ENCODE data around the gene SPDEF. TPM values are rescaled to one million over a fixed set of nuclear protein-coding genes. Genes with fewer than 3 reads are reported as not detected.

The SPDEF gene
- polyA plus RNA-seq, 2 of the 4 experiments (the other 2 are of a cell fraction), result 4.3 to 5.4 TPM

DNA sequence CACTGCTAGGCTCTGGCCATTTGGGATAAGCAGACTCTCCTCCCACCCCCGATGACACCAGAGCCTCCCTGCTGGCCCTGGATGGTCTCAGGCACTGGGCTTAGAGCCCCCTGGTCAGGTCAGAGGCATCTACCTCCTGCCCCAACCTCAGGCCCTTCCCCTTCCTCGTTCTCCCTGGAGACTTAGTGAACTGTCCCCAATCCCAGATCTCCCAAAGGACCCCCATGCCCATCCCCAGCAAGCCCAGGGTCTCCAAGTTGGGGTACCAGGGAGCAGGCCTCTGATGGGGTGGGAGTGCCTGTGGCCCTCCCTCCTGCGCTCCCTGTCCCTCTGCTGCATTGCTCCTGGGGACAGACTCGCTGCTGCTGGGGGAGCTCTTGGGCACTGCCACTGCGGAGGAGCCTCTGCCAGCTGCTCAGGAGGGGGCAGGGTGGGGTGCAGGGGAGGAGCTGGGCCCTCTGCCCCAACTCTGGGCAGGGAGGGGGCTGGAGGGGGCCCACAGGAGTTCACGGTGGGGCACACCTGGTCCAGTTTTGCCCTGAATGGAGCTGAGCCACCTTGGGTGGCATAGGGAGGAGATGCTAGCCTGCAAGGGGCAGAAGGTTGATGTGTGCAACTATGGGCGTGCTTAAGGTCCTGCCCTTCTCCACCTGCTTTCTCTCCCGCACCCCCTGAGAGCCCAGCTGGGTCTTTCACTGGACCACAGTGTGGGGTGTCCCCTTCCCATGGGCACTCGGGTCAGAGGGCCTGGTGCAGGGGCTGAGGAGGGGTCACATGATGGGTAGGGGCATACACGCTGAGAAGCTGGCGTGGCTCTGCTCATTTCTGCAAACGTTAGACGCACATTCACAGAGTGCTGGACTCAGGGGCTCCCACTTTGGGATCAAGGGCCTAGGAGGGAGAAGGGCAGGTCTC, 40.4 kb downstream of the SPDEF start:
- no peak overlapping the region for H3K4me3 ChIP-seq
- H3K4me1 ChIP-seq, result no peaks in the 10 kb centered on the region
- H3K4me2 ChIP-seq, result no peak overlapping the region
- TF ChIP-seq ELK1 (IDR thresholded peaks at IDR 0.05; ENCODE audit: low read depth, low read length) (no peak), KDM1A (IDR thresholded peaks at IDR 0.05; ENCODE audit: low read depth) (no peak), NR3C1 (IDR thresholded peaks at IDR 0.05) (no peak), HEYL (CRISPR knock-in tag; IDR thresholded peaks at IDR 0.05) (no peak), RAD21 (conservative IDR thresholded peaks at IDR 0.05 in 1 of 2, IDR thresholded peaks at IDR 0.05 in 1 of 2) (no peak), MAFK (IDR thresholded peaks at IDR 0.05; ENCODE audit: partially characterized antibody) (no peak), E2F6 (IDR thresholded peaks at IDR 0.05; ENCODE audit: borderline replicate concordance, low read depth) (no peak), NPAS2 (CRISPR knock-in tag; IDR thresholded peaks at IDR 0.05; ENCODE audit: borderline replicate concordance) (no peak), CHD2 (IDR thresholded peaks at IDR 0.05; ENCODE audit: low read length, partially characterized antibody) (no peak)
- TF ChIP-seq, protein P1, sequence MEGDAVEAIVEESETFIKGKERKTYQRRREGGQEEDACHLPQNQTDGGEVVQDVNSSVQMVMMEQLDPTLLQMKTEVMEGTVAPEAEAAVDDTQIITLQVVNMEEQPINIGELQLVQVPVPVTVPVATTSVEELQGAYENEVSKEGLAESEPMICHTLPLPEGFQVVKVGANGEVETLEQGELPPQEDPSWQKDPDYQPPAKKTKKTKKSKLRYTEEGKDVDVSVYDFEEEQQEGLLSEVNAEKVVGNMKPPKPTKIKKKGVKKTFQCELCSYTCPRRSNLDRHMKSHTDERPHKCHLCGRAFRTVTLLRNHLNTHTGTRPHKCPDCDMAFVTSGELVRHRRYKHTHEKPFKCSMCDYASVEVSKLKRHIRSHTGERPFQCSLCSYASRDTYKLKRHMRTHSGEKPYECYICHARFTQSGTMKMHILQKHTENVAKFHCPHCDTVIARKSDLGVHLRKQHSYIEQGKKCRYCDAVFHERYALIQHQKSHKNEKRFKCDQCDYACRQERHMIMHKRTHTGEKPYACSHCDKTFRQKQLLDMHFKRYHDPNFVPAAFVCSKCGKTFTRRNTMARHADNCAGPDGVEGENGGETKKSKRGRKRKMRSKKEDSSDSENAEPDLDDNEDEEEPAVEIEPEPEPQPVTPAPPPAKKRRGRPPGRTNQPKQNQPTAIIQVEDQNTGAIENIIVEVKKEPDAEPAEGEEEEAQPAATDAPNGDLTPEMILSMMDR (IDR thresholded peaks at IDR 0.05), result no peak
- 65% methylated on average over 9 of the region's 13 CpGs for WGBS (ENCODE audit: missing lambda C conversion rate)
- no peak for FAIRE-seq
- ChIA-PET POLR2A (no interaction called here), CTCF (interaction anchor here (4.3 kb wide), 1 partner anchor 13 kb away, joined by 15 read pairs; no protein-coding TSS in a partner anchor)
- no peaks in the 10 kb centered on the region for H3K9me3 ChIP-seq
- H3K27ac ChIP-seq, result no peak overlapping the region
- no peak for DNase-seq (ENCODE audit: low read depth in 1 of 2, low spot score in 1 of 2)
- ATAC-seq, result no peak

GRCh38 chr6:34514593-34515472, 41.3 kb downstream of the SPDEF start:
- no peak for FAIRE-seq
- H3K4me2 ChIP-seq, result no peak overlapping the region

More at GRCh38 chr6:34514593-34515472, 41.3 kb downstream of the SPDEF start:
- WGBS (ENCODE audit: missing lambda C conversion rate), result 76% methylated on average over 22 of the region's 34 CpGs
- H3K4me3 ChIP-seq, result no peak overlapping the region
- DNase-seq (ENCODE audit: low read depth in 1 of 2, low spot score in 1 of 2), result no peak
- ChIA-PET POLR2A (no interaction called here), CTCF (no interaction called here)
- no peaks in the 10 kb centered on the region for H3K4me1 ChIP-seq
- H3K9me3 ChIP-seq, result peaks cover 2% of the 10 kb centered on the region; the same call in 2 of the 3 replicates
- H3K27ac ChIP-seq, result no peak overlapping the region
- TF ChIP-seq POLR2AphosphoS2 (conservative IDR thresholded peaks at IDR 0.05; ENCODE audit: low read length) (no peak), FOXS1 (CRISPR knock-in tag; IDR thresholded peaks at IDR 0.05) (no peak), BHLHE40 (IDR thresholded peaks at IDR 0.05; ENCODE audit: low read depth, low read length) (no peak), CHD2 (IDR thresholded peaks at IDR 0.05; ENCODE audit: low read length, partially characterized antibody) (no peak), GATA3 (IDR thresholded peaks at IDR 0.05; ENCODE audit: borderline replicate concordance) (no peak), REST (IDR thresholded peaks at IDR 0.05) (no peak), HES2 (IDR thresholded peaks at IDR 0.05) (no peak), RFX5 (IDR thresholded peaks at IDR 0.05) (no peak)
- TF ChIP-seq, protein P1 (IDR thresholded peaks at IDR 0.05), result no peak
- peak in 1 of 2 experiments; percentile 39; a peak in 3 of 6 replicates for ATAC-seq

Measured in A549 (cell line).